Right lung (tissue), 5 donors: ENCODE data around the gene ZNF646. TPM values are rescaled to one million over a fixed set of nuclear protein-coding genes. Genes with fewer than 3 reads are reported as not detected.

Source experiments
- DNase-seq, 2 donors: peaks; one replicate each; pipeline ENCODE4 v3.0.0-alpha.2; 2013
- polyA plus RNA-seq, 5 donors: library from polyadenylated mRNA; unstranded; fragments of 120-200 nt; gene quantifications; one replicate each; pipeline versions ENCODE4 v1.2.1 to v1.2.3, GENCODE V29; 2013; ENCODE audit warnings: inconsistent platforms in 1 of 5, low replicate concordance in 1 of 5; ENCODE audit not compliant: insufficient read length in 5 of 5, insufficient read depth in 1 of 5

The ZNF646 gene
- polyA plus RNA-seq, 5 donors, result 9.7 to 13.8 (median 12.7) TPM

DNA sequence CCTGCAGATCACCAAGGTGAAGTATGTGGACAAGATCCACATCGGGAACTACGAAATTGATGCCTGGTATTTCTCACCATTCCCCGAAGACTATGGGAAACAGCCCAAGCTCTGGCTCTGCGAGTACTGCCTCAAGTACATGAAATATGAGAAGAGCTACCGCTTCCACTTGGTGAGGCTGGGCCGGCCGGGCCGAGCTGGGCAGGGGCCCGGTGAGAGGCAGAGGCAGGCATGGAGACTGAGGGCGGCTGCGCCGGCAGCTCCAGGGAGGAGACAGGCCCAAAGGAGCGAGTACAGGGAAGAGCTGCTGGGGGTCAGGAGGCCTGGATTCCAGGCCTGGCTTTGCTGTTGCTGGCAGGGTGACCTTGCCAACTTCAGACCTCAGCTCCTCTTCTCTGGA, 53.0 kb downstream of the ZNF646 start:
- no peak for DNase-seq

DNA sequence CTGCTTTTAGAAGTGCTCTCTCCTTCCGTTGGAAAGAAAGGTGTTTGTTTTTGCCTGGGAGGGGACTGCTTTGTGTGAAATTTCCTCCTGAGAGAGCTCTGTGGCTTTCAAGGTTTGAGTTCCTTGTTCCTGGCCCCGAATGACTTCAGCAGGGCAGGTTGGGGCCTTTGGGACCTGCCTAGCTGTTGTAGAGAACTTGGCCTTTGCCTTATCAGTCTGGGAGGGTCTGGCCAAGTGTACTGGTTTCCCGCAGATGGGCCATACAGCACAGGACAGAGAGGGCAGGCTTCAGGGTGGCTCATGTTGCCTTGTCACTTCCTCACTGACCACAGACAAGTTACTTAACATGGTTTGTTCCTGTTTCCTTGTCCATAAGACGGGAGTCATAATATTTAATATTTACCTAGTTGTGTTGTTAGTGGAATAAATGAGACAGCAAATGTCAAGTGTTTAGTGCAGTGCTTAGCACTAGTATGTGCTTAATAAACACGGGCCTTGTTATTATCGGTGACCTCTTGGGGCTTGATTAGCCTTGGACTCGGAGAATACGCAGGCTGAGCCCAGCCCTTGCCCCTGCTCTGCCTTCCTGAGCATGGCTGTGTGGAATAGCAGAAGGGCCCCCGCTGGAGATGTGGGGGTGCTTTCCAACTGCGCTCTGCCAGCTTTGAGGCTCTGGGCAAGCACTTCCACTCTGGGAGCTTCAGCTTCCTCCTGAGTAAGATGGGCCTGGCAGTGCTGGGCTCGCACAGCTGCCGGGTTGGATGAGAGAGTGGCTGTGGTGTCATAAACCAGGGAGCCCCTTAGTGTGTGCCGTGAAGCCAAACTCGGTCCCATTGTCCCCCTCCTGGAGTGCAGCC, 54.7 kb downstream of the ZNF646 start:
- no peak for DNase-seq

DNA sequence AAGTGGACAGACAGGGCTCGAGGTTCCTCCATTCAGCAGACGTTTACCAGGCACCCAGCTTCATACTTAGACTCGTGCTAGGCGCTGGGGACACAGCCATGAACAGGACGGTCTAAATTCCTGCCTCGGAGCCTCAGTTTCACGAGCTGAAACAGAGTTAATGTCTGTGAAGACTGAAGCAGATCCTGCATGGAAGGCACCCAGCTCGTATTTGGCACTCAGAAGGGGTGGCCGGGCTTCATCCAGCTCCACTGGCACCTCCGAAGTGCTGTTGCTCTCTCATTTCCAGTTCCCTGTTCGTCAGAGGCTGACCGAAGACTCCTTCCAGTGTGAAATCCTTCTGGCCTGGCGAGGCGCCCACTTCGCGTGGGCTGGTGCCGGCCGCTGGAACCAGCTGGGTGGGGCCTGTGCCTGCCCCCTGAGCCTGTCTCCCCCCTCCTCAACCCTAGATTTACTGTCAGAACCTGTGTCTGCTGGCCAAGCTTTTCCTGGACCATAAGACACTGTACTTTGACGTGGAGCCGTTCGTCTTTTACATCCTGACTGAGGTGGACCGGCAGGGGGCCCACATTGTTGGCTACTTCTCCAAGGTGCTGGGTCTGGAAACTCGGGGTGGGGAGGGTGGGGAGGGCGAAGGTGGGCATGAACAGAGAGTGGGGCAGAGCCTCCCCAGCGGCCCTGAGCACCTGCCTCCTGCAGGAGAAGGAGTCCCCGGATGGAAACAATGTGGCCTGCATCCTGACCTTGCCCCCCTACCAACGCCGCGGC, 55.5 kb downstream of the ZNF646 start:
- no peak for DNase-seq

DNA sequence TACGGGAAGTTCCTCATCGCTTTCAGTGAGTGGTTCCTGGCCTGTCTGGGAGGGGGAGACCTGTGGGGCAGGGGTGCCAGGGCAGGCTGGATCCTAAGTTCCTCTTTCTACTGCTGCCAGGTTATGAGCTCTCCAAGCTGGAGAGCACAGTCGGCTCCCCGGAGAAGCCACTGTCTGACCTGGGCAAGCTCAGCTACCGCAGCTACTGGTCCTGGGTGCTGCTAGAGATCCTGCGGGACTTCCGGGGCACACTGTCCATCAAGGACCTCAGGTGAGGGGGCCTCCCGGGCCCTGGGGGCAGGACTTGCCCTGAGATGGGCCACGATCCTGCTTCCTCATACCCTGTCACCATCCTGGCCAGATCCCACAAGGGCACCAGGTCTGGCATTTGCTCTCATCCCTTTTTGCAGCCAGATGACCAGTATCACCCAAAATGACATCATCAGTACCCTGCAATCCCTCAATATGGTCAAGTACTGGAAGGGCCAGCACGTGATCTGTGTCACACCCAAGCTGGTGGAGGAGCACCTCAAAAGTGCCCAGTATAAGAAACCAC, 56.2 kb downstream of the ZNF646 start:
- DNase-seq, result no peak

DNA sequence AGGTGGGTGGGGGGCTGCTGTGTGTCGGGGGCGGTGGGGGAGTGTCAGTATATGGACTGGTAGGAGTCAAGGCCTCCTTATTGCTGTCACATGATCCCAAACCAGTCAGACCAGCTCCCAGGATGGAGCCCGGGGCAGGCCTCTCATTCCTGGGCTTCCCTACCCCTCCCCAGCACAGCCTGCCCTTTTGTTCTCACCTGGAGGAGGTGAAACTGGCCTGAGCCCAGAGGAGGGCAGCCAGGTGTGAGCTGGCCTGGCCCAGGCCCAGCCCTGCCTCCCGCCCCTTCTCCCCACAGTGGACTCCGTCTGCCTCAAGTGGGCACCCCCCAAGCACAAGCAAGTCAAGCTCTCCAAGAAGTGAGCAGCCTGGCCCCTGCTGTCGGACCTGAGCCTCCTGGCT, 56.7 kb downstream of the ZNF646 start:
- DNase-seq, result peak; percentile 73 to 78

DNA sequence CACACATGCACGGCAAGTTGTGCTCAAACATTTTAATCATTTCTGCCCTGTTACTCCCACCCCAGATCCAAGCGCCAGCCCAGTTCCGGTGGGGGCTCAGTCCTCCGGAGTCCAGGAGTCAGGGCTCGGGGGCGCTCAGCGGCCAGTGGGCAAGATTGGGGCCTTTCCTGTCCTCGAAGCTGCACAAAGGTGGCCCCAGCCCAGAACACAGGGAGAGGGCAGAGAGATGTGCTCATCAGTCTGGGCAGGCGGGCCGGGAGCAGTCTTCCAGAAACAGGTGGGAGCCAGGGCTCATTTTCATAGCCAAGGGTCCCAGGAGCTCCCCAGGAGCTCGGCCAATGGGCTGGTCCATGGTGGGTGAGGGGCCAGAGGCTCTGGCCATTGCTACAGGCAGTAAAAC, 57.2 kb downstream of the ZNF646 start:
- no peak for DNase-seq

DNA sequence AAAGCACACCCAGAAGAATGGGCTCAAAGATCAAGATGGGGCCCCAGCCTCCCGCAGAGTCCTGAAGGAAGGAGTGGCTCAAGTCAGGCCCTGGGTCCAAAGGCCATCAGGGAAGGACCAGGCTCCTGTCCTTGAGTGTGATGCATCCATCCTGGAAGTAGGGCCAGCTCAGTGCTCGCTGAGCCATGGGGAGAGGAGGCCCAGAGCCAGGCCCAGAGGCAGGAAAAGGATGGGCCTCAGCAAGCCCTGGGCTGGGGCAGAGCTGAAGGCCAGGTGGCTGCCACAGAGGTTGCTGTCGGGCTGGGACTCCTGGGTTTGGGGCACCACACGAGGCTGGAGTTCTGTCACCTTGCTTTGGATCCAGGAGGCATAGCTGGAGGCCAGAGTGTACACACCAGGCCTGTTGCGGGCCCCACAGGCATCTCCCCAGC, 57.6 kb downstream of the ZNF646 start:
- no peak for DNase-seq

DNA sequence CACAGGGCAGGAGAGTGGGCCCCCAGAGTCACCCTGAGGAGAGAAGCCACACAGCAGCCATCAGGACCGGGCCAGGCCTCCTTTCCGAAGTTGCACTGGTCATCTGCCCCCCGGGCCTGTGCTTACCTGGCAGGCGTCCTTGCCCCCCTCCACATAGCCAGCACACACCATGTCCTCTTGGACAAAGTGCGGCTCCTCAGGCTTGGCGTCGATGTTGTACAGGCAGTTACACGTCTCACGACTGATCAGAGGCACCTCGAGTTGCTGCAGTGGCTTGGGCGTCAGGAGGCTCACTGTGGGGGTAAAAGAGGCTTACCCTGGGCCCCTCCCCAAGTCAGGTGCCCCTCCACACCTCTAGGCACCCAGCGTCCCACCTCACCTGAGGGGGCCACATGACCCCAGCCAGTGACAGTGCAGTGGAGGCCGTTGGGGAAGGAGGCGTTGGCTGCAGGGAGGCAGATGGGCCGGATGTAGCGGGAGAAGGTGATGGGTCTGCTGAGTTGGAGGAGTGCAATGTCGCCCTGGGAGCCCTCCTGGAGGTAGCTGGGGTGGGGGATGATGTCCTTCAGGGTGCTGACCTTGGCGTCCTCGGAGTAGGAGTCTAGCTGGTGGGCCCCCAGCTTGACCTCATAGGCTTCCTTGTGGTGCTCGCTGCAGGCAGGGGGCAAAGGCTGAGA, 58.2 kb downstream of the ZNF646 start:
- no peak for DNase-seq

DNA sequence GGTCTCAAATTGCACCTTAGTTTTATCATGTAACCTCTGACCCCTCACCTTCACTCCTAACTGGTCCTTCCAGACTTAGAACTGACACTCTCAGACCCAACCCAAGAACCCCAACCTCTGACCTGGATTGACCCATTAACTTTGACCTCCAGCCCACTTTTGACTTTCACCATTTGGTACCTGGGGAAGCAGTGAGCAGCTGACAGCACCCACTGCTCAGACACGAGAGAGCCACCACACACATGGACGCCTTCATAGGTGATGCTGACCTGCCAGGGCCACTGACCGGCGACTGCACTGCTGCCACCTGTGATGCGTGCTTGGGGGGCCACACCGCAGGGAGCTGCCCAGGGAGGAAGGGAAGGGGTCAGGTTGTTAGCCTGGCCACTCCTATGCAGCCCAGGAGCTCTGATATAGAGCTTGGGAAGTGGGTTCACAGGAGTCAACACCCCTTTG, 58.9 kb downstream of the ZNF646 start:
- DNase-seq, result no peak

Other genes starting within 250 kb of the ZNF646 start
- gene BCL7C, start 180.3 kb upstream of the ZNF646 start, polyA plus RNA-seq, result 10 to 100 TPM; 37.5 to 61.4 (median 43.5) TPM
- gene CTF1, start 177.8 kb upstream of the ZNF646 start, polyA plus RNA-seq, result 10 to 100 TPM in 3 of 5 donors, 1 to 10 TPM in 2; 7.8 to 12.5 (median 10.2) TPM
- gene FBXL19, start 150.8 kb upstream of the ZNF646 start, polyA plus RNA-seq, result 10 to 100 TPM; 13.9 to 29.4 (median 18.1) TPM
- 10 to 100 TPM; 16.0 to 21.9 (median 19.8) TPM for gene ORAI3, start 125.4 kb upstream of the ZNF646 start, polyA plus RNA-seq
- 10 to 100 TPM; 11.5 to 19.7 (median 13.0) TPM for gene SETD1A, start 116.7 kb upstream of the ZNF646 start, polyA plus RNA-seq
- 1 to 10 TPM; 3.3 to 6.4 (median 4.5) TPM for gene HSD3B7, start 89.2 kb upstream of the ZNF646 start, polyA plus RNA-seq
- under 1 TPM; 0.37 to 0.70 (median 0.43) TPM for gene STX1B, start 63.8 kb upstream of the ZNF646 start, polyA plus RNA-seq
- gene STX4, start 40.9 kb upstream of the ZNF646 start, polyA plus RNA-seq, result 10 to 100 TPM; 33.7 to 48.4 (median 40.5) TPM
- 1 to 10 TPM; 3.6 to 8.1 (median 4.6) TPM for gene ZNF668, start 182 bp upstream of the ZNF646 start, polyA plus RNA-seq
- 1 to 10 TPM; 1.1 to 2.1 (median 1.9) TPM for gene PRSS53, start 14.5 kb downstream of the ZNF646 start, polyA plus RNA-seq
- gene VKORC1, start 20.4 kb downstream of the ZNF646 start, polyA plus RNA-seq, result 10 to 100 TPM; 61.7 to 78.7 (median 69.5) TPM
- 10 to 100 TPM; 27.8 to 42.2 (median 36.7) TPM for gene BCKDK, start 34.0 kb downstream of the ZNF646 start, polyA plus RNA-seq
- 10 to 100 TPM; 55.8 to 73.0 (median 67.2) TPM for gene KAT8, start 43.2 kb downstream of the ZNF646 start, polyA plus RNA-seq
- 100 to 1,000 TPM in 3 of 5 donors, 10 to 100 TPM in 2; 84.0 to 149 (median 119) TPM for gene PRSS8, start 61.3 kb downstream of the ZNF646 start, polyA plus RNA-seq
- gene PRSS36, start 75.6 kb downstream of the ZNF646 start, polyA plus RNA-seq, result 1 to 10 TPM; 1.6 to 3.4 (median 2.2) TPM
- gene FUS, start 105.7 kb downstream of the ZNF646 start, polyA plus RNA-seq, result 100 to 1,000 TPM; 673 to 814 (median 691) TPM
- gene PYCARD, start 128.3 kb downstream of the ZNF646 start, polyA plus RNA-seq, result 10 to 100 TPM; 12.7 to 27.8 (median 14.0) TPM
- gene TRIM72, start 139.7 kb downstream of the ZNF646 start, polyA plus RNA-seq, result 1 to 10 TPM in 1 of 5 donors, under 1 TPM in 4; 0.13 to 2.5 (median 0.15) TPM
- not detected for gene PYDC1, start 142.7 kb downstream of the ZNF646 start, polyA plus RNA-seq
- gene ITGAM, start 185.6 kb downstream of the ZNF646 start, polyA plus RNA-seq, result 1 to 10 TPM; 1.9 to 4.2 (median 3.1) TPM